ENCODE results near the gene SDK1.

SDK1 gene

DNA sequence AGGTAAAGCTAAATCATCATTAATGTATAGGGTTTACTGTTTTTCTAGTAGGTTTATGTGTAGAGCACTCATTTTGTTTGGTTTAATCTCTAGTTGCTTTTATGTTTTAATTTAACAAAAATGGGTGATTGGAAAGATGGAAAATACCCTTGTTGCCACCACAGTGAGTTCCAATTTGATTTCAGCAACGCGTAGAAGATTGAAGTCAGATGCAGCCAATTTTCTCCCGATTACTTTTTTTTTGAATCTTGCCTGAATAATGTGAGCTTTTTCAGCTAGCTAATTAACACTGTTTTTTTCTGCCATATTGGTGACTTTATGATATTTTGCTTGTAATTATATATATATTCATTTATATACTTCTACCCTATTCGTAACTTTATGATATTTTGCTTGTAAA is 293.8 kb downstream of the SDK1 start:
- no peak for DNase-seq

DNA sequence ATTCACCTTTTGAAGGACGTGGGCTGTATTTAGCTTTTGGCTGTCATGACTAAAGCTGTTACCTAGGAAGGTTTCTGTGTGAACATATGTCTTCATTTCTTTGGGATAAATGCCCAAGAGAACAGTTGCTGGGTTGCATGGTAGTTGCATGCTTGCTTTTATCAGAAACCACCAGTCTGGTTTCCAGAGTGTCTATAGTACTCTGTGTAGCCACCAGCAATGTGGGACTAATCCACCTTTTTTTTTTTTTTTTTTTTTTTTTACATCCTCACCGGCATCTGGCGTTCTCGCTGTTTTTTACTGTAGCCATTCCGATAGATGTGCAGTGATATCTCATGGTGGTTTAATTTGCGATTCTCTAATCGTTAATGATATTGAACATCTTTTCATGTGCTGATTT is 297.8 kb downstream of the SDK1 start:
- DNase-seq = no peak

GRCh38 chr7:3605222-3605621 is 304.2 kb downstream of the SDK1 start:
- DNase-seq = no peak

- DNase-seq = no peak
Observed at GRCh38 chr7:3606436-3606835, 305.4 kb downstream of the SDK1 start.

- DNase-seq = no peak
Observed at GRCh38 chr7:3607847-3608246, 306.8 kb downstream of the SDK1 start.

DNA sequence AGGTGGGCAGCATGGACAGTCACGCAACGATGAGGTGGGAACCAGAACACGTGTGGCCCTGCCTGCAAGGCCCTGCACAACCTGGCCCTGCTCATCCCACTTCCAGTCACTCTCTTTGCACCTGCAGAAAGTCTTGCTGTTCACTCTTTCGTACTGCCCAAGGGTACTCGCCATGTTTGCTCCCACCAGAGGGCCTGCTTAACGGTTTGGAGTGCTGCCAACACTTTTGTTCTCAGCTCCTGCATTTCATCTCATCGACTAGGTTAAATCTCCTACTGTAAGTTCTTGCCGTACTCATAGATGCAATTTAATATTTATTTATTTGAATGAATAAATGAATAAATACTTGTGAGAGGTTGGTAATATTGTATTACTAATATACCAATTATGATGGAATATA is 315.3 kb downstream of the SDK1 start:
- DNase-seq = no peak

DNA sequence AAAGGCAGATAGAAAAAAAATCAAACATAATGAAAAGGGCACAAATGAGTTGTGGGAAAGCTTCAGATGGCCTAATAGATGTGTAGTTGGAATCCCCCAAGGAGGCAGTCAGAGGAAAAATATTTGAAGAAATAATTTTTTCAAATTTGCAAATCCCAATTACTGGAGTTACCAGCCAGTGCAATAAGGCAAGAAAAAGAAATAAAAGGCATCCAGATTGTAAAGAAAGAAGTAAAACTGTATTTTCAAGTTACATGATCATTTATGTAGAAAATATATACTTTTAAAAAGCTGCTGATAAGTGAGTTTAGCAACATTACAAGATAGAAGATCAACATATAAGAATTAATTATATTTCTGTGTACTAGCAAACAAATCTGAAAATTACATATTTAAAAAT is 329.0 kb downstream of the SDK1 start:
- no peak for DNase-seq

DNA sequence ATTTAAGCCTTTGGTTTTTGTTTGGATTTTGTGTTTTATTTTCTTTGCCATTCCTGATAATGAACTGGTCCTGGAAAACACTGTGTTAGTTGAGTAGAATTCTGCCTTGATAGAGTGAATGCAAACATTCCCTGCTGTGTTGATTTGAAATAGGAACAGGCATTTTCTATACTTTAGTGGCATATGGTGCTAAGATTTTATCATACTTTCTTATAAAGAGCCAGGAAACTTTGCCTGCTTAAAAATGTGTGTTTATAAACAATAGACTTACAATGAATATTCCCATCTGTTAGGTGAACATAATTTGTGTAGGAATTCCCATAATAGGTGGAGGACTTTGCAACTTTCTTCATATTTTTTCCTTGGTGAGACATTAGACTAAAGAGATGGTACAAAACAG is 333.3 kb downstream of the SDK1 start:
- no peak for DNase-seq

DNA sequence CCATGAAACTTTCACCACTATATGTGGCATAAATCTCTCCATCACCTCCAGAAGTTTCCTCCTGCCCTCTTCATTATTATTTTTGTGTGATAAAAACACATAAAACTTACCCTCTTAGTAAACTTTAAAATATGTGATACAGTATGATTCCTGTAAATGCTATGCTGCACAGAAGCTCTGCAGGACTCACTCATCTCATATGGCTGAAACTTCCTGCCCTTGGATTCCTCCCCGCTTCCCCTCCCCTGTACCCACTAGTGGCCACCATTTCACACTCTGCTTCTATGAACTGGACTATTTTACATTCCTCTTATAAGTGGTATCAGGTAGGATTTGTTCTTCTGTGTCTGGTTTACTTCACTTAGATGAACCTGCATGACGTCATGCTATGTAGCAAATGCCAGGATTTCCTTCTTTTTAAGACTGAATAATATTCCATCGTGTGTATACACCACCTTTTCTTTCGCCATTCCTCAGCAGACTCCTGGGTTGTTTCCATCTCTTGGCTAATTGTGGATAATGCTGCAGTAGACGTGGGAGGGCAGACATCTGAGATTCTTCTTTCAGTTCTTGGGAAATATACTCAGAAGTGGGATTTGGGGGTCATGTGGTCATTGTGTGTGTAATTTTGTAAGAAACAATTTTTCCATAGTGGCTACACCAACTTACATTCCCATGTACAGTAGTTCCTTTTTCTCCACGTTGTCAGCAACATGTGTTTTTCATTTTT is 335.2 kb downstream of the SDK1 start:
- DNase-seq = no peak

- DNase-seq = no peak
Observed at GRCh38 chr7:3639253-3639652, 338.2 kb downstream of the SDK1 start.

DNA sequence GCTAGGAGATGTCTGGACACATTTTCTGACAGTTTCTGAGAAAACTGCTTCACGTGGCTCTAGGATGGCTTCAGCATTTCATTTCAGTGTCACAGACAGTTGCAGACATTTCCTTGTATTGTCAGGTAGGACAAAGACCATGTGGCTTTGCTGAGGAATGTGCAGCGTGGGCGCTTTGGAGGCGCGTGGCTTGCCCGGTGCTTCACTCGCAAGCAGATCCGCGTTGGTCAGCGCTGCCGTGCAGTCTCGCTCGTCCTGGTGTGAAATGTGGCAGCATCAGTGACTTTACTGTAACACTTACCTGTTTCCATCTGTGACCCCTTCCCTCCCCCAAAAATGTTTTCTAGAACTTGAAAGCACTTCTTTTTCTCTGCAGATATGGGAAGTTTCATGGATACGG is 340.5 kb downstream of the SDK1 start:
- DNase-seq = no peak

DNA sequence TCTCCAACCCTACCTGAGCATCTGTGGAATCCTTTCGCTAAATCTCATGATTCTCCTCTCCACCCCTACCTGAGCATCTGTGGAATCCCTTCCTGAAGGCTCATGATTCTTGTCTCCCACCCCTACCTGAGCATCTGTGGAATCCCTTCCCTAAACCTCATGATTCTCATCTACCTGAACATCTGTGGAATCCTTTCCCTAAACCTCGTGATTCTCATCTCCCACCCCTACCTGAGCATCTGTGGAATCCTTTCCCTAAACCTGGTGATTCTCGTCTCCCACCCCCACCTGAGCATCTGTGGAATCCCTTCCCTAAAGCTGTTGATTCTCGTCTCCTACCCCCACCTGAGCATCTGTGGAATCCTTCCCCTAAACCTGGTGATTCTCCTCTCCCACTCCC is 342.0 kb downstream of the SDK1 start:
- DNase-seq = no peak

GRCh38 chr7:3648276-3648675 is 347.2 kb downstream of the SDK1 start:
- no peak for DNase-seq

GRCh38 chr7:3649250-3649649 is 348.2 kb downstream of the SDK1 start:
- no peak for DNase-seq

- no peak for DNase-seq
Observed at GRCh38 chr7:3649678-3650440, 348.8 kb downstream of the SDK1 start.

DNA sequence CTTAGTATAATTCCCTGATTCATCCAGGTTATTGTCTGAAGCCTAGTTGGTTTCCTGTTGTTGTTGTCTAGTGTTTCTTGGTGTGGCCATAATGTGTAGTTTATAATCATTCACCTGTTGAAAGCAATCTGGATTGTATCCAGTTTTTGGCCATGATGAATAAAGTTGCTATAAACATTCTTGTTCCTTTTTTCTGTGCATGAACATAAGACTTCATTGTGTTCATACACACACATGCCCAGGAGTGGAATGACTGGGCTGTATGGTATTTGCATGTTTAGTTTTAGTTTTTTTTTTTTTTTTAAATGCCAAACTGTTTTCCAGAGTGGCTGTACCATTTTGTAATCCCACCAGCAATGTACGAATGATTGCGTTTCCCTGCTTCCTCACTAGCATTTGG is 349.8 kb downstream of the SDK1 start:
- no peak for DNase-seq

DNA sequence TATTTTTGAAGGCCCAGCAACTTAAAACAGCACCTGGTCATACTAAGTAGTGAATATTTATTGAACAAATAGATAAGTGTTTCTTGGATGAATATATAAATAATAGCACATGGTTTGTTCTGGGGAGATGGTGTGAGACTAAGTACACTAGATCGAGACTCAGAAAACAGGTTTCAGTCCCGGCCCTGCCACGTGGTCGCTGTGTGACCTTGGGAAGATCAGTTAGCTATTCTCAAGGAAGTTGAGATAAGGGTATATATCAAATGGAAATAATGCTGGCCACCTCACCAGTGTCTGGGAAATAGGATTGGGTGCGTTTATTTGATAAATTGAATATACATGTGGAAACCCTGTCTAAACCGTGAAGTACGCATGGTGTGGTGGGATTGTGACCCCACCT is 354.6 kb downstream of the SDK1 start:
- DNase-seq = no peak

GRCh38 chr7:3657206-3657605 is 356.2 kb downstream of the SDK1 start:
- DNase-seq = no peak

- DNase-seq = no peak
Observed at GRCh38 chr7:3668743-3669142, 367.7 kb downstream of the SDK1 start.

- DNase-seq = no peak
Observed at GRCh38 chr7:3670898-3671297, 369.8 kb downstream of the SDK1 start.

DNA sequence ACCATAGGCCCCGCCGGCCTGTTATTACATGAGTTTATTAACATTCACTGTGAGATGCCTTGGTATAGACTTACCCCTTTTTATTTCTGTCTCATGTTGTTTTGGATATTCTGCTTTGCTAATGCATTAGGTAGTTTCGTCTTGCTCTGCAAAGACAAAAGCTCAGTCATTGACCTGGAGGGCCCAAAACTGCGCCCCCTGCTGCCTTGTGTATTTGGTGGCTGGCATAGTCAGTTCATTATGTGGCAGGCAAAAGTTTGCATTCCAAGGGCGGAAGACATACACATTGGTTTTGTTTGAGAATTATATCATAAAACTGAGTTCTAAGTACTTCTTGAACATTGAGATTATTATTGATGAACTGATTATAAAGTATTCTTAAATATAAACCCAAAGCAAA is 372.5 kb downstream of the SDK1 start:
- DNase-seq = peak; percentile 50

GRCh38 chr7:3678314-3678810 is 377.3 kb downstream of the SDK1 start:
- DNase-seq = no peak

DNA sequence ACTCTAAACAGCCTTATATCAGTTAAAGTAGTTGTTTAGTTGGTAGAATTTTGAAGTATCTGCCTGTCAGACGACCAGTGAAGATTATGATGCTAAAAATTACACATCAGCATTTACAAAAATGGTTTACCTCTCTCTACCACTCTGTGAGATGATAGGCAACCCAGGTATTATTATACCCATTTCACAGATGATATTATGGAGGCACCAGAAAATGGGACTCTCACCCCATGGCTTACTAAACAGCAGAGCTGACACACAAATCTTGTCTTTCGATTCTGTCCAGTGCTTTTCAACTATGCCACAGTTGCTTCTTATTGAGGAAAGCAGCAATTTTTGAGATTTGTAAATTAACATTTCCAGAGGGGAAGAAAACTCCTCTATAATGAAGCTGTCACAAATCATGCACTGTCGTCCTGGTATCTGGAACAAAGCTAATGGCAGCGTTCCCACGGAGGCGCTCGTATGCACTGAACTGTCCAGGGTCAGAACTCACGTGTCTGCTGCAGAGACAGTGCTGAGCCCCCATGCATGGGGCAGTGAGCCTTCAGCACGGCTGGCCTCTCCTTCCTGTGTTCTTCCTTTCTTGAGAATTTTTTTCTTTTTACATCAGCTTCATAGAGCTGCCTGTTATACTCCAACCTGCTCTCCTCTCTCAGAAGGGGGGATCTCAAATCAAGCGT is 381.1 kb downstream of the SDK1 start:
- no peak for DNase-seq

Data from CD4-positive, alpha-beta T cell treated with Interleukin-17A for 1 hour (primary cell).